GM19099 (cell line): Measurements from ENCODE around the gene TREM2.

ENCODE experiments used
- POLR2A ChIP-seq: IDR thresholded peaks from 3 replicates; pipeline ENCODE4 v1.6.1; 2011; ENCODE audit warnings: low read depth; ENCODE audit not compliant: insufficient read length; ENCODE audit errors: extremely low read depth

The TREM2 gene

DNA sequence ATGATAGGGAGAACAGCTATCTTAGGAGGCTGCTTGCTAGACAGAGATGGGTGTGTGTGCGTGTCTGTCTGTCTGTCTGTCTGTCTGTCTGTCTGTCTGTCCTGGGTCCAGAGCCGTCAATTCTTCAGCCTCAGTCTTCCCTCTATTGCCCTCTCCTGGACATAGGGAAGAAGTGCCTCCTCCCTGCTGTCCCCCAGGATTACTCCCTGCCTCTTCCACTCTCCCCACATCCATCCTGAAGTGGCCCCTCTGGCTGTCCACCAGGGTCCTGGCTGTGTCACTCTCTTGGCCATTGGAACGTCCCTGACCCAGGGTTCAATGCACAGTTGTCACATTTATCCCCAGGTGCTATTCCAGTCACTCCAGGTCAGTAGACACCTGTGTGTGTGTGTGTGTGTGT lies 27.9 kb upstream of the TREM2 start:
- TF ChIP-seq POLR2A: no peak

DNA sequence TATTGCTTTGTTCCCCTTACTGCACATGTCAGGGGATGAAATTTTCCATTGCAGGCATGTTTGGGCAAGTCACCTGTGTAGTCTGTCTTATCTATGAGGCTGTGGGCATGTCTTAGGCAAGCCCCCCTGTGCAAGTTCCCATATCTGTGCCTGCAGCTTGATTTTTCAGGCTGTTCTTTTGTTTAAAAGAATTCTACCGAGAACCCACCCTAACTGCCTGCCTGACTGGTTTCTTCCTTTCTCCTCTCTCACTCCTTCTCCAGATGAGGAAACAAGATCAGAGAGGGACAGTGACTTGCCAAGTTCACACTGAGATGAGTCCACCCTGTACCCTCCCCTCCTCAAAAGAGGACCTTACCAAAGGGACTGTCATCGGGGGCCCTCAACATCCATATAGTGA lies 27.1 kb upstream of the TREM2 start:
- no peak for TF ChIP-seq POLR2A

DNA sequence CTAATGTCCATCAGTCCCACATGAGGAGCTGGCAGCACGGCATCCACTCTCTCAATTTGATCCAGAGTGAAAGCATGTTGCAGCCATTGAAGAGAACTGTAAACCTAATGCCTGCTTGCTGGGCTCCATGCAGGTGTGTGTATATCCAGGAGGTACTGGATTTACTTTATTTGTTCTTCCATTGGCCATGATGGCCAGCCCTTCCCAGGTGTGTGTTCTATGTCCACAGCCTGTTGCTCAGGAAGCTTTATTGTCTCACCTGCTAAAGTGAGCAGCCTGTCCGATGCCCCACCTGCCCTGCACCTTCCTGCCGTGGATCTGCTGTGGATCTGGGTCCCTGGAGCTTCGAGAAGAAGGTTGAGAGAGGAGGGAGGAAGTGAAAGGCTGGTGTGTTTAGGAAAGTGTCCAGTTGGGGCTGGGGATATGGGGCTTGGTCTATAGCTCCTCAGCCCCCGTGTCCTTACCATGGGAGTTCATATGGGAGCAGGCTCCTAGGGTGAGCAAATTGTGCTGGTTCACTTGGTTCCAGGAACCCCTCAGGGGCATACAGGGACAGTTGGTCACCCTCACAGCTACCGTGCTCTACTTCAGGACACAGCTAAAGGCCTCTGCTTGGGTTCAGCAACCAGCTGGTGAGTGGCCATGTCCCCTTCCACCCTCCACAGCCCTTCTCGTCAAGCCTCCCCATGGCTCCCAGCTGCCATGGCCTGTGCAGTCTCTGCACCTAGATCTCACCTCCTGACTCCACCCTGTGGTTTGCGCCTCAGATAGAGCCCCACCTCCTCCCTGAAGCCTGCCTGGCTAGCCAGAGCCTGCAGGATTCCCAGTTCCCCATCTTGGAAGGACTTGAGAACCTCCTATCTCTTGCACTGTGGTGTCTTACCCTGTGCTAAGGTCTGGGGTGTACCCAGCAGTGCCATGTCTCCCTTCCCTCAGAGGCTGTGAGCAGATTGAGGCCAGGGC lies 25.3 kb upstream of the TREM2 start:
- TF ChIP-seq POLR2A: no peak

DNA sequence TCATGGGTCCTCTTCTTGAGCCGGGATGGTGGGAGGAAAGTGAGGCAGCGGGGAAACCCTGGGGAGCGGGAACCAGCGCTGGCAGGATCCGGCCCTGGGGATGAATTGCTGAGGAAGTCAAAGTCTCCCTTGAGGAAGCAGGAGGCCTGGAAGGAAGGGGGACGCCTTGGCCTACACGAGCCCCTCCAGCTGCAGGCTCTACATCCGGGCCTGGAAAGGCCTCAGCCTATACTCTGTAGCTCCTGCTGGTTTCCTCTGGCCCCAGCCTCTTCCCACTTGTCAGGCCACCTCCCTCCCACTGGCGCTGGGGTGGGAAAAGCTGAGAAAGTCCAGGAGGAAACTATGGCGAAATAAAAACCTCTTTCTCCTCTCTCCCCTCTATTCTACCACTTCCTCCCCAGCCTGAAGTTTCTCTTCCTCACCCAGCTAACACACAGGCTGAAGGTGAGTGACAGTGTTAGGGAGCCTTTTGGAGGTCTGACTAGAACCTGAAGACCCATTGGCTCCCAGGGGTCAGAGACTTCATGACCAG lies 23.2 kb upstream of the TREM2 start:
- TF ChIP-seq POLR2A: no peak

DNA sequence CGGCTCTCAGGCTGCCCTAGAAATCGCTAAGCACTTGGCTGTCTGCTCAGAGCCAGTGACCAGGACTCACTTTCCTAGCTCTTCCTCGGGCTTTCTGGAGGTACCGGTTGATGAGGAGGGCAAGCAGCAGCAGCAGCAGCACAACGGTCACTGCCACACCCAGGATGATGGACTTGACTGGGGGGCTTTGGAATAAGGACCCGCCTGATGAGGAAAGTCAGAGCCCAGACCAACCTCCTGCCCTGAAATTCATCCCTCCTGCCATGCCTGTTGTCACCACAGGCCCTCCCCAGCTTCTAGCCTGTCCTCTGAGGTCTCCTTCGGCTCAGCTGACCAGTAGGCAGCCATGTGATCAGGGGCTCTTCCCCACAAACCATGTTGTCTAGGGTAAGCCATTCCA lies 21.8 kb upstream of the TREM2 start:
- no peak for TF ChIP-seq POLR2A

DNA sequence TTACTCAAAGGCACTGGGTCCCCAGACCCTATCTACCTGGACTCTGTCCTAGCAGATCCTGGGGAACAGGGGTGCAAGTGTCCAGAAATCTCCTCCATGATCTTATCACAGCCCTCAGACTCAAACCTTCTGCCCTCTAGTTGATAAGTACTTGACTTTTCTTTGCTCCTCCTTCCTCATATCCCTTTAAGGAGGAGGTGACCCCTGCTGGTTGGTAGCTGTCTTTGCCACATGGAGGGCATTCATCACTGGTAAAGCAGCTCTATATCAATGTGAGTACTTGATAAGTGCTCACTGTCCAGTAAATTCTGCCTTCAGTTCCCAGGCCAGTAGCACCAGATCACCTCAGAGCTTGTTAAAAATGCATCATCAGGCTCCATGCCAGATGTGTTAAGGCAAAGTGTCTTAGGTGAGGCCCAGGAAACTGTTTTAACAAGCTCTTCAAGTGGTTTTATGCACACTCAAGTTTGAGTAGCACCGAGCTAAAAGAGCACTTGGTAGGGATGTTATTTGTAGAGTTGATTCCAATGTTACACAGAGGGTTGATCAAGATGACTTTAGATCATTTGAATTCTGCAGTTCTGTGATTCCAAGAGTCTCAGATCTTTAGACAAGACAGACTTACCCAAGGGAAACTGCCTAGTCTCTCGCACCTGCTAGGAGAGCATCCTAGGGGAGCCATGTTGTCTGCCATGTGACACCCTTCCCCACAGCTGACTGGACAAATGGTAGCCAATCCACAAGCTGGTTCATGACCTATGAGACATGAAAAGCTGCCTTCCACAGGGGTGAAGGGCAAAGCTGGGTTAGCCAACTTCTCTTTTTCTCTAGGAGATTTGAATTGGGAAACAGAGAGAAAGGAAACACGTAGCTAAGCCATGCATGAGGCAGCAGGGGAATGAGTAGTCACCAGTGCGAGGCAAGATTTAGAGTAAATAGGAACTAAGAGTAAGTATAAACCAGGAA lies 19.4 kb upstream of the TREM2 start:
- TF ChIP-seq POLR2A: no peak

DNA sequence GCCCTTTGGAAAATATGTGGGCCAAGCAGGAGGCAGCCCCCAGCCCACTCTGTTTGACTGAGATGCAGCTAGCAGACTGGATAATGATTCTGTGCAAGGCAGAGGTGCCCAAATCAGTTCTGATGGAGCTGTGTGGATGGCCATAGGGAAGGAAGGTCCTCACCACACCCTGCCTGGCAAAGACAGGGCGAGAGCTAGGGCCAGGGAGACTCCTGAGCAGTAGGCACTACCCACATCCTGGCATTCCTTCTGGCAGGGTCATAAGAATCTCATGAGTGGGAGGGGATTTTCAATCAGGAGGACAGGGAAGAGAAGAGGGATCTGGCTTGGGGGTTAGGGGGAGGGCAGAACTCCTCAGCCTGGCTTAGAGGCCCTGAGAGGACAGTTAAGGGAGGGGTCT lies 18.6 kb upstream of the TREM2 start:
- TF ChIP-seq POLR2A: no peak

DNA sequence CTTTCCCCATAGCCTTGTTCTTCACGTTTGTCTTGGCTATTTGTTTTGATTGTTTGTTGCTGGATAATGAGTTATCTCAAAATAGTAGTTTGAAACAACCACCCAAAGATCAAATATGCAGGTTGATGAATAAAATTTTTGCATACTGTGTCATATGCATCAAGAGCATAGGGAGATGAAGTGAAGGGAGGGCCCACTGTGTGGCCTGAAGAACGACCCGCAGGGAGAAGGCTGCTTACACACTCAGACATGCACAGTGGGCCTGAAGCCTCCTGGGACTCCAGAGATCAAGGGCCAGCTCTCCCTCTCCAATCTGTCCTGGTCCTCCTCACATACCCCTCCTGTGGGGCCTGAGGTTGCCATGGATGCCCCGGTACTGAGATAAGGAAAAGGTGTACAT lies 16.2 kb upstream of the TREM2 start:
- TF ChIP-seq POLR2A: no peak

DNA sequence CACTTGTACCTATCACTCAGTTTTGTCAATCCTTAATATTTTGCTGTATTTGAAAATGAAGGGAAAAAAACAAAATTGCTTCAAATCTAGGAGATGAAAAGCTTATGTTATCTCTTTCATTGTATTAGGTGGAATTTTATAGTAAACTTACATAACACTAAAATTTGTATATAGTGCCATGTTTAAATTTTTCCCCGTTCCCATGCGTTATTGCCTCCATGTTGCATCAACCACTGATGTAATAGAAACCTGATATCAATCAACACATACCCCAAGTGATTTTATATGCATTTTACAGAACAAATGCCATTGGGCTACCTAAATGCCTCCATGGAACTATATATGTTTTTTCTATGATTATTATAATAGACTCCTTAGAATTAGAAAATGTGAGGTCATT lies 14.8 kb upstream of the TREM2 start:
- no peak for TF ChIP-seq POLR2A

DNA sequence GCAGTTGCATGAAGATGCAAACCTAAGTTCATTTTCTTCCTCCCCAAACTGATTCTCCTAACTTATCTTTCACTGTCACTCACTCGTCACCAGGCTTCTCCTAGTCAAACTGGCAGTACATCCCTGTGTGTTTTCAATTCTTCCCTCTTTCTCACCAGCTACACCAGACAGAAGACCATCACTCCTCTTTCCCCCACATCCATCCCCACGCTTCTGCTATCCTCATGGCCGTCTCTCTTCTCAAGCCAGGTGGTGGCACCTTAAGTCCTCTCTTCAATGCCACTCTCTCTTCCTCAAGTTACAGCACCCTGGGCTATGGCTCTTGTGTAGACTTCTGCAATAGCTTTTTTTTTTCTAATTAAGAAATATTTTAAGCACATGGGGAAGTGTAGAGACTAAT lies 14.4 kb upstream of the TREM2 start:
- TF ChIP-seq POLR2A: no peak

DNA sequence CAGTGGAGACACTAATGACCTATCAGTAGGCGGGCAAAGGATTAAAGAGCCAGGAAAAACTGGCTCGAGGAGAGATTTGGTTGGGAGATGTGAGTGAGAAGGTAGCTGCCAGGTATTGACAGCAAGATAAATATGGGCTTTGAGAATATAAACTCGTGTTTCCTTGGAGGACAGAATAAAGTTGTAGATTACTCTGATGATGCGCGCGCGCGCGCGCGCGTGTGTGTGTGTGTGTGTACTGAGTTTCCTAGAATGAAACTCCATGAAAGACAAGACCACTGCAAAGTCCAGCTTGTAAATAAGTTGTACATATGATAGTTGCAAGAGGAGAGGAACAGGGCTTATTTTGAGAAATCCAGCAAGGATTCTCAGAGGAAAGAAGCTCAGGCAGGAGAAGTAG lies 13.3 kb upstream of the TREM2 start:
- no peak for TF ChIP-seq POLR2A

DNA sequence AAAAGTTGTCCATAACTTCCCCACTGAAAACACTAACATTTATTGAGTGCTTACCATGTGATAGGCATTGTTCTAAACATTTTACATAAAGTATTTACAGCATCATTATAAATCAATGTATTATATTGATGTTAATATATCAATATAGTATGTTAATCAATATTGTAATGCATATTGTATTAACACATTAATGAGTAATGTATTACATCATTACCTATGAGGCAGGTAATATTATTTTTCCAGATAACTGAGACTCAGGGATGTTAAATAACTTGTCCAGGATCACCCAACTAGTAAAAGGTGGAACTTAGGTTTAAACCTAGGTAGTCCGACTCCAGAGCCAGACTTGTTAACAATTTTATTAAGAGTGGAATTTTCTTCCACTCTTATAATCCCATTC lies 12.2 kb upstream of the TREM2 start:
- TF ChIP-seq POLR2A: no peak

DNA sequence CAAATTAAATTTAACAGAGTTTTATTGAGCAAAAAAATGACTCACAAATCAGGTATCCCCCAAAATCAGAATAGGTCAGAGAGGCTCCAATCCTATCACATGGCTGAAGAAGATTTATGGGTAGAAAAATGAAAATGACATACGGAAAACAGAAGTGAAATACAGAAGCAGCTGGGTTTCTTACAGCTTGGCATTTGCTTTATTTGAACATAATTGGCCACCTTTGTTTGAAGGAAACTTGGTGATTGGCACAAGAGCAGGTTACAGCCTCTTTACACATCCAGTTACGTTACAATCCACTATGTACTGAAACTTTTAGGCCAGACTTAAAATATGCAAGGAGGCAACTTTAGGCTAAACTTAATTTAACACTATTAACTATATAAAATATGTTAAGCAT lies 11.7 kb upstream of the TREM2 start:
- no peak for TF ChIP-seq POLR2A

DNA sequence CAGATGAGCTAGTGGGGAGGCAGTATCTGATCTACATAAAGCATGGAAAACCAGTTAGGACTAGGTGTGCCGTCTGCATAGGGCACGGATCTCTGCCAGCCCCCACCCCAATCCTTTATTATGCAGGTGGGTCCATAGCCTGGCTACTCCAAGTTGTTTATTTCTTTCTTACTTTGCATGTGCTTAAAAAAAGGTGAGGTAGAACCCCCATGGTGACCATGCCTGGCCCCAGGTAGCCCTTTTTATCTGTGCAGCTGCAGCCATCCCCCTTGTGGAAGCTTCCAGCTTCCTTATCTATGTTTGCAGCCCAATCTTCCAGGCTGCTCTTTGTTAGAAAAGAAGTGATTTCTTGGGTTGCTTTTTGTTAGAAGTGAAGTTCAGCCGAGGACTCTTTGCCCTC lies 9.0 kb upstream of the TREM2 start:
- TF ChIP-seq POLR2A: no peak

DNA sequence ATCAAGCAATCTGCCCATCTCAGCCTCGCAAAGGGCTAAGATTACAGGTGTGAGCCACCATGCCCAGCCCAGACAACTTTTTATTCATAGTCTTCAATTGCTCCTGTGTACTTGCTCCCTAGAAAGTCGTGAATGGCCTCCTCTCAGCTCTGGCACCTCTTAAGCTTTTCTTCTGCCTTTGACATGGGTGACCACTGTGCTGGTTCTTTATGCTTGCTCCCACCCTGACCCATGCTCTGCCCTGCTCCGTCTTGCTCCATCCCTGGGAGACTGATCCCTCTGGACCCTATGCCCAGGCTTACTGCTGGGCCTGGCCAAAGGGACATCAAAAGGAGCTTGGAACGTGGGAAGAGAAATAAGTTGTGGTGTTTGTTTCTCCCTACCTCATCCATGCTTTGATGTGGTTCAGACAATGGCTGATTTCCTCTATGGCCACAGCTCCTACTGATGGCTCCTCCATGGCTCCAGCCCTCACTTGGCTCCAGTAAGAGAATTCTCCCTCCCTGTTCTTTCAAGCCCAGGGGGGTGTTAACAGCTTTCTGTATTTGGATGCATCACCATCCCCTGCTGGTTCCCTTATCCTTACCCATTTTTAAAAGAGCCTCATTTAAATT lies 7.7 kb upstream of the TREM2 start:
- TF ChIP-seq POLR2A: no peak
